ENCODE data around the gene GALNT10.

The GALNT10 gene

GRCh38 chr5:154274828-154275185 lies 84.3 kb downstream of the GALNT10 start:
- in situ Hi-C loops (cut with MboI; ENCODE audit: low pct_unique_long_range_greater_than_20kb, low sequenced_read_pairs, unreplicated experiment) = no loop called here
- TF ChIP-seq CTCF (IDR thresholded peaks at IDR 0.05; ENCODE audit: extremely low read depth, insufficient read depth, missing control alignments) = no peak
- no peak for DNase-seq (ENCODE audit: low spot score)

GRCh38 chr5:154275566-154275965 lies 85.0 kb downstream of the GALNT10 start:
- DNase-seq (ENCODE audit: low spot score) = no peak
- in situ Hi-C loops (cut with MboI; ENCODE audit: low pct_unique_long_range_greater_than_20kb, low sequenced_read_pairs, unreplicated experiment) = no loop called here
- no peak for TF ChIP-seq CTCF (IDR thresholded peaks at IDR 0.05; ENCODE audit: extremely low read depth, insufficient read depth, missing control alignments)

GRCh38 chr5:154276261-154276972 lies 85.9 kb downstream of the GALNT10 start:
- in situ Hi-C loops (cut with MboI; ENCODE audit: low pct_unique_long_range_greater_than_20kb, low sequenced_read_pairs, unreplicated experiment) = no loop called here
- TF ChIP-seq CTCF (IDR thresholded peaks at IDR 0.05; ENCODE audit: extremely low read depth, insufficient read depth, missing control alignments) = no peak
- DNase-seq (ENCODE audit: low spot score) = no peak

- no peak for TF ChIP-seq CTCF (IDR thresholded peaks at IDR 0.05; ENCODE audit: extremely low read depth, insufficient read depth, missing control alignments)
- in situ Hi-C loops (cut with MboI; ENCODE audit: low pct_unique_long_range_greater_than_20kb, low sequenced_read_pairs, unreplicated experiment) = no loop called here
- no peak for DNase-seq (ENCODE audit: low spot score)
These were observed 86.4 kb downstream of the GALNT10 start for GRCh38 chr5:154276973-154277331.

GRCh38 chr5:154277499-154277898 lies 87.0 kb downstream of the GALNT10 start:
- in situ Hi-C loops (cut with MboI; ENCODE audit: low pct_unique_long_range_greater_than_20kb, low sequenced_read_pairs, unreplicated experiment) = no loop called here
- no peak for TF ChIP-seq CTCF (IDR thresholded peaks at IDR 0.05; ENCODE audit: extremely low read depth, insufficient read depth, missing control alignments)
- no peak for DNase-seq (ENCODE audit: low spot score)

- in situ Hi-C loops (cut with MboI; ENCODE audit: low pct_unique_long_range_greater_than_20kb, low sequenced_read_pairs, unreplicated experiment) = no loop called here
- no peak for TF ChIP-seq CTCF (IDR thresholded peaks at IDR 0.05; ENCODE audit: extremely low read depth, insufficient read depth, missing control alignments)
These were observed 87.7 kb downstream of the GALNT10 start for GRCh38 chr5:154278186-154278585.

More at GRCh38 chr5:154278186-154278585, 87.7 kb downstream of the GALNT10 start:
- DNase-seq (ENCODE audit: low spot score) = no peak

All from GM13977 (cell line).